GM21367 (cell line): ENCODE data around the gene OR2G2.

Experiments used
- ATAC-seq: cut with Tn5 transposase; IDR thresholded peaks from one replicate; pipeline ENCODE4 v1.9.1; 2021; ENCODE audit not compliant: unreplicated experiment

The OR2G2 gene, protein sequence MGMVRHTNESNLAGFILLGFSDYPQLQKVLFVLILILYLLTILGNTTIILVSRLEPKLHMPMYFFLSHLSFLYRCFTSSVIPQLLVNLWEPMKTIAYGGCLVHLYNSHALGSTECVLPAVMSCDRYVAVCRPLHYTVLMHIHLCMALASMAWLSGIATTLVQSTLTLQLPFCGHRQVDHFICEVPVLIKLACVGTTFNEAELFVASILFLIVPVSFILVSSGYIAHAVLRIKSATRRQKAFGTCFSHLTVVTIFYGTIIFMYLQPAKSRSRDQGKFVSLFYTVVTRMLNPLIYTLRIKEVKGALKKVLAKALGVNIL

DNA sequence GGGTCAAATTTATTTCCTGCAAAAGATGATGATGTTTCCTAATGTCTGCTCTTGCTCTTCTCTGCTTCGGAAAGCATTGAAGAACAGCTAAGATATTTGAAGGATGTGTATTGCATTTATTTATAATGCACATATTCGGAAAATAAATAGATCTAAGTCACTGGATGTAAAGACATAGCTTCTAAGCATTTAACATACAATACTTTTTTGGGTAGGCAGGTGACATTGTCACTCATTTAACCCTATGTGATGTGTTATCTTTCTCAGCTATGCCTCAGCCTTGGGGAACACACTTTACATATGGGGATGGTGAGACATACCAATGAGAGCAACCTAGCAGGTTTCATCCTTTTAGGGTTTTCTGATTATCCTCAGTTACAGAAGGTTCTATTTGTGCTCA is at the start of gene OR2G2:
Gene OR2G2 (plus strand): TSS at position 301 of the 400 bp plus-strand sequence. CDS start 0 bp downstream, at position 301.
- ATAC-seq = no peak

DNA sequence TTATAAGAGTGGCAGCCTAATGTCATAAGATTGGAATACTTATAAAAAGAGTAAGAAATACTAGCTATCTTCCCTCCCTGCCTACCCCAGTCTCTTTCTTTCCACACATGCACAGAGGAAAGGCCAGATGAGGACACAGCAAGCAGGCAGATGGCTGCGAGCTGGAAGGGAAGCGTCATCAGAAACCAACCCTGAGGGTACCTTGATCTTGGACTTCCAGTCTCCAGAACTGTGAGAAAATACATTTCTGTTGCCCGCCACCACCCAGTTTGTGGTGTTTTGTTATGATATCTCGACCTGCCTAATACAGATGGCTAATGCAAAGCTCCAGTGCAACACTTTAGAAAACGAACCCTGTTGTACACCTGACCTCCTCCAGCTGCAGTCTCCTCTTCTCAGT is 49.6 kb upstream of the OR2G2 start:
- no peak for ATAC-seq

DNA sequence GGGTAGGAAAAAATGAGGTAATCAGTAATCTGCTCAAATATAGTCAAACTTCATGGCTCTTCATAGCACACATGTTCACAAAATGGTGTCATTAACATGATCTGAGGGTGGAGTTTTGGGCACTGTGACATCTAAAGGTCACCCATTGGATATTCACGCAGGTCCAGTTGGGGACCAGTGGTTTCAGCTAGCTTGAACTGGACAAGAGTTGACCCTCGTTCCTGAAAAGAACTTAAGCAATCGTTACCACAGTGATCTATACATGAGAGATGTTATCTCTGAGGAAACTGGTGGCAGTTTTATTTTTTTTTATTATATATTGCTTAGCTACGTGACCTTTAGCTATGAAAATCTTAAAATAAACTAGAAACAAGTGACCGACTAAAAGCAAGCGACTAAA is 48.9 kb upstream of the OR2G2 start:
- ATAC-seq = no peak

DNA sequence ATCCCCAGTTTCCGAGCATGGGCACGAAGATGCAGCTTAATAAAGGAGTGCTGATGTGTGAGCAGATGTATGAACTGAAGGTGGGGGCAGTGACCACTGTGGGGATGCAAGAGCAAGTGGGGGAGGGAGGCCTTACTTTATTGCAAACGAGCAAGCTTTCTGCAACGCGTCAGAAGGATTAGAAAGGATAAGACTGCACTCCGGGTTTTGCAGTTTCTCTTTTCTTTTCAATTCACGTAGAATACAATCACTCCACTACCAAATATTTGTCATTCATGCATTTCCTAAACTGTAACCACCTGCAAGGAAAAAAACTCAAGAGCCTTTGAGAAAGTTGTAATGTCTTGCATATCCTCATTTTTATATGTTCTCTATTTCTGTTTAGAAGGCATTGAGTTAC is 47.6 kb upstream of the OR2G2 start:
- no peak for ATAC-seq

DNA sequence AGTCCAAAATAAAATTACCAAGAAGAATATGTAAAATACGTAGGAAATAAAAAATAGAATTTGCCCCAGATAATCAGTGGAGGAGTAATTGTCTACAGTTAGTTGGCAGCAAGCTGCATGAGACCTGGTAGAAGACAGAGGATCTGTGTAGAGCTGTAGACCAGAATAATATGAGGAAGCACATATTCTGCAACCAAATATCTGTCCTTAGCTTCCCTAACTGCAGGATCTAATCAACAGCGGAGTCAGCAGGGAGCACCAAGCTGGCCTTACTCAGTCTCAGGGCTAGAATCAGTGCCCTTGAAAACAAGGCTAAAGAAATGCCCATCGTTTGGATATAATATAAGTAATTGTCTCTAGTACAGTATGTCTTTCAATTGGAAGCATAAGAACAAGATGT is 45.3 kb upstream of the OR2G2 start:
- ATAC-seq = no peak

DNA sequence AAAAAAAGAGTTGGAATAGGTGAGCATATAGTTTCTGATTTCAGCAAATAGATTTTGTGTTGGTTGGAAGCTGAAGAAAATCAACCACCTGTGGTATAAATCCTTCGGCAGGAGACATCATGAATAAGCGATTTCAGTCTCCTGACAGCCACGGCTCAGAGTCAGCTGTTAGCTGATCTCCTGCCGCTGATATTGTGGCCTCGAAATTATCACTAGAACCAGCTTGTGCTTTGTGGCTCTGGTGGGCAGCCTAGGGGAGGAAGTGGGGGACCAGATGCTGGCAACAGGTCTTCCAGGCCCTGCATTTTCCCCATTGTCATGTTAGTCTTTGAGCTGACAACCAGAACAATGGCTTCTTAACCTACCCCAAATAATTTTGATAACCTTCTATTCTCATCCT is 40.1 kb upstream of the OR2G2 start:
- ATAC-seq = no peak

DNA sequence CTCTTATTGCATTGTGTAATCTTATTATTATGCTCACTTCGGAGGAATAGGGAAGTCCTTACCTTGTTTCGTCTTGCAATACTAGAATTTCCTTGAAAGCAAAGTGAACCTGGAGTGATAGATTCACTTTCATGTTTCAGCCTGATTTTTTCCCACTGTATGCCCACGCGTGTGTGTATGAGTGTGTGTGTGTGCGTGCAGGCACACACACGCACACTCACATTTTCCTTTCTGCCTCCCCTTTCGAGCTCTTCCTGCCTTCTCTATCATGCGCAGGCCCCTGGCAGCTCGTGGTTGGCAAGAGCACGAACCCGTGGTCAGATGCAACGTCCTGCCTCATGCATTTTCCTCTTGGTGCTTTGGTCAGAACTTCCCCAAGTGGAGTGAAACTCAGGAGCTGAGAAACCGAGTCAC is 39.4 kb upstream of the OR2G2 start, which contains the start of gene GCSAML:
Gene GCSAML (plus strand): TSS at position 366 of the 414 bp plus-strand sequence. CDS start 58 bp downstream, outside the sequence.
- ATAC-seq = no peak

DNA sequence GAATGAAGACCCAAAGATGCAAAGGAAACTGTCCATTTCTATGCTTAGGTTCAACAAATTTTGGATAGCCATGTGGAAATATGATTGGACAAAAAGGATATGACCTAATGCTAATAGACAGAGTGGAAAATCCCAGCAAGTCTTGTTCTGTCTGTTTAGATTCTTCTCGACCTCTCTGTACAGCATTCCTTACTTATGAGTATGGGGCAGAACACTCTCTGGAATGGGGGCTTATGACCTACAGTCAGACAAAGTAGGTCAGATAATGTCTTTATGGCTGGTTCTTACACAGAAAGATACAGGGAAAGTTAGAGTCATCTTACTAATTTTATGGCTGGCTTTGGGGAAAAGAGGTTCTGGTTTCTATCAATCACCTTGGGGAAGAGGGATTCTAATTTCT is 36.4 kb upstream of the OR2G2 start:
- ATAC-seq = no peak

DNA sequence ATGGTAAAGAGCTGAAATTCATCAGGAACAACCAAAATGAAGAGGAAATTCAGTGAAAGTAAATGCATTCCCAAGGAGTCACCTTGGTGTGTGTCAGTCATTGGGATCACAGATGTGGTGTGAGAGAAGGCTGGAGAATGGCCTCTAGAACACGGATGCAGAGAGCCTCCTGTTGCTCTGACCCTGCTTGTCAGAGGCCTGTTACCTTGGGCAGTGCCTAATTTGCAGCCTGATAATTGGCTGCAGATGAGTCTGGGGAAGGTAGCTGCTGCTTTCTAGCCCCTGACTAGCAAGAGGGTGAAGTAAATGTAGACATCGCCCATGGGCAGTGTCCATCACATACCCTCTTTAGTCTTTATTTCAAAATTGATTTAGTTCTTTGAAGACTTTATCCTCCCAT is 35.9 kb upstream of the OR2G2 start:
- no peak for ATAC-seq

DNA sequence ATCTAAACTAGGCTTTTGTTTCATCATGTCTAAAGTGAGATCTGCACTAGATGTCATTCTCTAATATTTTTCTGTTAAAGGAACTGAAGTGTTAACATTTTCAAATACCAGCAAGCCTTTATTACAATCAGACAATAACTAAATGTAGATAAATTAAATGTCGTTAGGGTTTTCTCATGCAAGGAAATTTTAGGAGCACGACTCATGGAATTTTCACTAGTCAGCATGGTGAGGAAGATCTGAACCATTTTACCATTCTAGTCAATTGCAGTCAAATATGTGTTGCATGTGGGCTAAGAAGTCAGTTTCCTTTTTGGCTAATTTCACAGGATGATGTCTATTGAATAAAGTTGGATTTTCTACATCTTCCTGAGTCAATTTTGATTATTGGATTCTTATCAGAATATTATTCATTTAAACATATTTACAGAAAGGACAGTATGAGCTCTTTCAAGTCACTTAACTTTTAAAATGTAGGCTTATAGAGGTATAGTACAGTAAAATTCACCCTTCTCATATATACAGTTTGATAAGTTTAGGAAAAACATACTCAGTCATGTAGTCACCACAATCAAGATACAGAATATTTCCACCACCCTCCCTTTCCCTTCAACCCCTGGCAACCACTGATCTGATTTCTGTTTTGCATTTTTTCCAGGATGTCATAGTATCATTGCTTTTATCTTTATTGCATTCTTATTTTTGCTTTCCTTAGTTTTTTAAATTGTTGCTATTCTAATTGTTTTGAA is 30.1 kb upstream of the OR2G2 start:
- no peak for ATAC-seq

DNA sequence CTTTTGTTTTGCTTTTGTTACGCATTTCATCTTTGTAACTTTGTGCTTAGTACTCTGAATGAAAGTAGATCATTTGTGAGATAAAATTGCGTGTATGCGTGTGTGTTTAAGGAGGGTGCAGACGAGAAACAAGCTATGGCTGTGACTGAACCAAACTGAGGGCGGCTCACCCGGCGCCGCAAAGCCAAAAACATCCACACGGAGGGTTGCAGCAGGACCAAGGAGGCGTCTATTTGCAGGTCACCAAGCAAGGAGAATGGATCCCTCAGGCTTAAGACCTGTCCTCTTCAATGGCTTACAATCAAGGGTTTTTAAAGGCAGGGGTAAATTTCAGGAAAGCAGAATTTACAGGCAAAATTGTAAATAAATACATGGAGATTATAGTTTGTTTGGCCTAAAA is 26.4 kb upstream of the OR2G2 start:
- no peak for ATAC-seq

DNA sequence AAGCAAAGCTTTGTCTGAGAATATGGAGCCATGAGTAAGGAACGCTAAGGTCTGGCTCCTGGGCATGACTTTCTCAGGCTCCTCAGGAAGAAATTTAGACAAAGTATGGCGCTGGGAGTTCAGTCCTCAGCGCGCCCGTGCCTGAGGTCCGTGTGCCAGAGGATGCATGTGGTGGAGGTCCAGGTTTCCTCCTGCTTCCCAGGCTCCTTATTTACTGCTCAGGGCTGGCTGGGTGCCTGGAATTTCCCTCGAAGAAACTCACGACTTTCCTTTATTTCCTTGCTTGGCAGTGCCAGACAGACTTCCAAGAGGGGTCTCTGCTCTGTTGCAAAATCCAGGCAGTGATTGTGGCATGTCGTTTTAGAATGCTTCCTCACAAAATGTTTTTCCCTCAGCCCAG is 26.0 kb upstream of the OR2G2 start:
- no peak for ATAC-seq

DNA sequence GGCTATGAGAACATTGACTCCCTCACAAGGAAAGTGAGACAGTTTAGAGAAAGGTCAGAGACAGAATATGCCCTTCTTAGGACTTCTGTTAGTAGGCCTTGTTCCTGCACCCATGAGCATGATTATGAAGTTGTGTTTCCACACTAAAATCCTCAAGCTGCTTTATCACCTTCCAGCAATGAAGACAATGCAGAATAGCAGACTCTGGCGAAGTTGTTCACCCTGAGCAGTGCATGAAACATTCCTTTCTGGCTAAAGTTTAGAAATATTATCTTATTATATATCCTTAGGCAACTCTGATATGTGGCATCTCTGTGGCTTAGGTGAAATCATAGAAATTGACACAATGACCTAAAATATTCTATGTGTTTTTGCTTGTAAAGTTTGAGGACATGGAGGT is 13.9 kb upstream of the OR2G2 start:
- ATAC-seq = no peak

DNA sequence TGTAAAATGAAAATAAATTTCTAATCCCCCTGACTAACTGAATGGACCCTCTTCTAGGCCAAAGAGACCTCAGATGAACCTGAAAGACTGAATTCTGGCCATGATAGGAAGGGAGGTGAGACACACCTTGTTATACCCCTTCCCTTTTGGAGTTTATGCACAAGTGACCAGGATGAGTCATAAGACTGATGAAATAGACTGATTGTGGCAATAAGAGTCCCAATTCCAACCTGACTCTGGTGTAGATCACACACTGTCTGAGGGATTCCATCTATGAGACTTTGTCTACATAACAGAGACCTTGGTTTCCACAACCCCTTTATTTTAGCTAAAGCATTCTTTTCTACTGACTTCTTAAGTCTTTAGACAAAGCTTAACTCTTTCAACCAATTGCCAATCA is 13.5 kb upstream of the OR2G2 start:
- ATAC-seq = no peak

DNA sequence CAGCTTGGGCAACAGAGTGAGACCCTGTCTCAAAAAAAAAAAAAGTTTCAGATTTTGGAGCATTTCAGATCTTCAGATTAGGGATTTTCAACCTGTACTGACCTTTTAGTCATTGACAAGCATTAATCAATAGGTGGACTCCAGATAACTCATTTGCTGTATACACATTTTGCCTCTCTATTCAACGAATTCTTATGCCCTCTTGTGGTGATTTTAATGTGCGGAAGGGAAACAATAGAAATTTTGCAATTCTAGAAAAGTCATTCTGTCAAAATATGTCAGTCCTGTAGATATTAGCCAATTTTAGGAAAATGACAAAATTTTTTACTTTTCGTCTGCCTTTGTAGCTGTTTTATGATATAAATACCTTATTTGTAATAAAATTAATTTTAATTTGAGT is 11.6 kb upstream of the OR2G2 start:
- ATAC-seq = no peak

DNA sequence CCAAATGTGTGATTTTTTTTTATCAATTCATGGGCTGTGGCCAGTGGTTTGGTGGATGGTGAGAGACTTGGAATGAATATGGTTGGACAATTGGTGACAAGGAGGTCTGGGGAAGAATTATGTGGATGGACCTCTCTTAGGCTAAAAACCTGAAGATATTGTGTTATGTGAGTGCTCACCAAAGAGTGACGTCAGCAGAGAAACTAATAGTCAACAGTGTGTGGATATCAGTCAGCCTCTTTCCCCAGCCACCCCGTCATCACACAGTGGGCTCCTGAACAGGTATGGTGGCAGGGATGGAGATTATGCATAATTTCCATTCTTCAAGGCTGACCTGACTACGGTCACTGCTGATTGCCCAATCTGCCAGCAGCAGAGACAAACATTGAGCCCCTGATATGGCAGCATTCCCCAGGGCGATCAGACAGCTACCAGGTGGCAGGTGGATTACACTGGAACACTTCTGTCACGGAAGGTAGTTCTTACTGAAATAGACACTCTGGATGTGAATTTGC is 9.2 kb upstream of the OR2G2 start:
- ATAC-seq = no peak

DNA sequence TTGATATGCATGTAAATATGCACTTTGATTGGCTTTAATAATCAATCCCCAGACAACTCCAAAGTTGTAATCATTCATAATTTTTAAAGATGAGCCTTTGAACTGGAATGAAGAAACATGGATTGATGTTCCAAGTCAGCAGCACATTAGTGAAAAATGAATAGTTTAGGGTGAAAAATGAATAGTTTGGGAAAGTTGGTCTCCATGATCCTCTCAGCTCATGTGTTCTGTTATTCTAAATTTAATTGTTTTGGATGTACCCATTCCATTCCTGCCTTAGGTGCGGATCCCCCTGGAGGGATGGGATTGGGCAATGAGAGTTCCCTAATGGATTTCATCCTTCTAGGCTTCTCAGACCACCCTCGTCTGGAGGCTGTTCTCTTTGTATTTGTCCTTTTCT is 17.1 kb downstream of the OR2G2 start, which contains the start of gene OR2G3:
Gene OR2G3 (plus strand): TSS at position 301 of the 400 bp plus-strand sequence. CDS start 0 bp downstream, at position 301.
- ATAC-seq = no peak

DNA sequence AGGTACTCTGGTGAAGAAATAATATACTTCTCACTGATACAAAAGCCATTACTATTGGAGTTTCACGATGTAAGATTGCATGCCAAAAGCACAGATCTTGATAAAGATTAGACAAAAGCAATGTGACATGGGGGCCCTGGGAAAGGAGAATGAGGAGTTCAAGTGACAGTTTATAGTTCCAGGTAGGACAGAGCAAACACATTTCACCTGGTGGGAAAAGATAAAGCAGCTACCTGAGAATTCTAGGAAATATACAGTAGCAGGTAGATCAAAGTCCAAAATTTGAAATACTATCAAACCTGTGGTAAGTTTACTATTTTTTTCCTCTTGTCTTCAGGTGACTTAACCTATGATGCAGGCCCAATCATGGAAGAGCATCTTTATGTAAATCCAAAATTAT is 25.2 kb downstream of the OR2G2 start:
- ATAC-seq = no peak

DNA sequence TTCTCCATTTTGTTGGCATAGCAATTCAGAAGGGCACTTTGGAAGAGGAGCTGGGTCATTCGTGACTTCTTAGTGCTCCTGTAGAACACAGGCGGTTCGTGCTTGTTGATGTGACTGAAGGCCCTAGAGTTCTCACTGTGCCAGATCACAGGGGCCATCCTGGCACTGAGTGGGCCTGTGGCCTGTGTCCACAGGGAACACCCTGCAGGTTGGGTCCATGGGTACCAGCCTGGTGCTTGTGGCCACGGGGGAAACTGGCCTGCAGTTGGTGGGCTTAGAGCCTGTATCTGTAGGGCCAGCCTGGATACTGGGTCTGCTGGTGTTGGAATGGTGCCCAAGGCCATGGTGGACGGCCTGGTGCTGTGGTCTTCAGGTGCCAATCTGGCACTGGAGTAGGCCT is 26.5 kb downstream of the OR2G2 start:
- ATAC-seq = no peak

DNA sequence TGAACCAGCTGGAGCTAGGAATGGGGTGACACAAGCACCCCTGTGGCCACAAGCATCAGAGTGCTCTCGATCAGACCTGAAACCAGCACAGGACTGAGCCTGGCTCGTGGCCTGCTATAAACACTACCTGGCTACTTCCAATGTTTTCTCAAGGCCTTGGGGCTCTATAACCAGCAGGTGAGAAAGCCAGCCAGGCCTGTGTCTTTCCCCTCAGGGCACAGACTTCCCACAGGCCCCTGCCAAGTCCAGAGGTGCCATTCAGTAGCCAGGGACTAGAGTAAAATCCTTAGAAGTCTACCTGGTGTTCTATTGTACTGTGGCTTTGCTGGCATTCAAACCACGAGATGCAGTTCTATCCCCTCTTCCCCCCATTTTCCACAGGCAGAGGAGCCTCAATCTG is 39.8 kb downstream of the OR2G2 start:
- ATAC-seq = no peak

DNA sequence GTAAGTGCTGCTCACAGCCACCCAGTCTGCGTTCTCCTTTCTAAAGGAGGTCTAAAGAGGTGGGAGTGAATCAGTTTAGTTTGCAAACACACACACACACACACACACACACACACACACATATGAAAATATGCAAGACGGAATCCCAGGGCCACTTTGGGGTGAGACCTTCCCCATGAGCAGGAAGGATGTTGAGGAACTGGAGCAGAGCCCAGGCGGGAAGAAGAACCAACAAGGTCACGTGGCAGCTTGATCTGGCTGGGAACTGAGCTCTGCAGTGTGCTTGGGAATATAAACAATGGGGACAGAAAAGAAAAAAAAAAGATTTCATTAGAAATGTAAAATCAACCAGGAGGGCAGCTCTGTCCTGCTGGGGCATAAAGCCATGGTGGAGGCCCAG is 49.9 kb downstream of the OR2G2 start:
- ATAC-seq = no peak

DNA sequence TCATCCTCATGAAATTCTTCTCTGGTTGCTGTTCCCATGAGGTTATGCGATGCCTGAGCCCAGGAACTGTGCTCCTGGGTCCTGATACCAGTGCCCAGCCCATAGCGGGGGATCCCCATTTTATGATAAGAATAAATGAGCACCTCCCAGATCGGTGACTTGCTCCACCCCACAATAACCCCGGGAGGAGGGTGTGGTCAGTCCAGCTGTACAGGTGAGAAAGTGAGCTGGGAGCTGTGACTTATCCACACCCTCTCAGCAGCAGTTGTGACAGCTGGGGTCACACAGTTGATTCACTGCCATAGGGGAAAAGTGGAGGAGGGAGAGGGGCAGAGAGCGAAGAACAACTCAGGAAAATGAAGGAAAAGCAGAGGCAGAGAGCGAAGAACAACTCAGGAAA is 50.6 kb downstream of the OR2G2 start:
- no peak for ATAC-seq
